ENCODE measurements around the gene CPXM2.

- TF ChIP-seq POLR2A (IDR thresholded peaks at IDR 0.05; ENCODE audit: low read depth, low read length), result no peak
- TF ChIP-seq POLR2AphosphoS5 (IDR thresholded peaks at IDR 0.05; ENCODE audit: low read depth, low read length), result no peak
- no peak for TF ChIP-seq SPI1 (IDR thresholded peaks at IDR 0.05; ENCODE audit: low read depth, low read length)
- no peak for TF ChIP-seq TAF1 (IDR thresholded peaks at IDR 0.05; ENCODE audit: low read depth, low read length)
- TF ChIP-seq PAX5 (IDR thresholded peaks at IDR 0.05; ENCODE audit: insufficient read depth, low read length, severe bottlenecking), result no peak
These were observed 35.0 kb upstream of the CPXM2 start for GRCh38 chr10:123926401-123927264.
